ENCODE results near the gene HCLS1.

DNA sequence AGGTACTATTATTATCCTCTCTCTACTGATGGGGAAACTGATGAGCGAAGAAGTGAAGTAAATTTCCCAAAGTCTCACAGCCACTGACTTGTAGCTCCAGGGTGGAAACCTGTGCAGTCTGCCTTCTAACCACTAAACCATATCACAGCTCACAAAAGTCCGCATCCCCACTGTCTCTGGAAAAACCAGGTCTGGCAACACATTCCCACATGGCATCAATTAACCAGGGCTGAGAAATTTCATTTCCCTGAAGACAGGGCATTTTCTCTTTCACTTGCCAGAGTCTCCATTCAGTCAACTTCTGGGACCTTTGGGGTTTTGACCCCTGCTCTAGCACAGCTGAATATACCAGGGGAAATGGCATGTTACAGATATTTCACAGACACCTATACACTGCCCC, 41.0 kb downstream of the HCLS1 start:
- TF ChIP-seq HDAC6 (IDR thresholded peaks at IDR 0.05; ENCODE audit: low read depth, low read length), result no peak
- TF ChIP-seq, protein P1, sequence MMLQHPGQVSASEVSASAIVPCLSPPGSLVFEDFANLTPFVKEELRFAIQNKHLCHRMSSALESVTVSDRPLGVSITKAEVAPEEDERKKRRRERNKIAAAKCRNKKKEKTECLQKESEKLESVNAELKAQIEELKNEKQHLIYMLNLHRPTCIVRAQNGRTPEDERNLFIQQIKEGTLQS (IDR thresholded peaks at IDR 0.05), result no peak
- TF ChIP-seq, protein P1 (CRISPR knock-in tag; conservative IDR thresholded peaks at IDR 0.05), result no peak
- TF ChIP-seq, protein P2, sequence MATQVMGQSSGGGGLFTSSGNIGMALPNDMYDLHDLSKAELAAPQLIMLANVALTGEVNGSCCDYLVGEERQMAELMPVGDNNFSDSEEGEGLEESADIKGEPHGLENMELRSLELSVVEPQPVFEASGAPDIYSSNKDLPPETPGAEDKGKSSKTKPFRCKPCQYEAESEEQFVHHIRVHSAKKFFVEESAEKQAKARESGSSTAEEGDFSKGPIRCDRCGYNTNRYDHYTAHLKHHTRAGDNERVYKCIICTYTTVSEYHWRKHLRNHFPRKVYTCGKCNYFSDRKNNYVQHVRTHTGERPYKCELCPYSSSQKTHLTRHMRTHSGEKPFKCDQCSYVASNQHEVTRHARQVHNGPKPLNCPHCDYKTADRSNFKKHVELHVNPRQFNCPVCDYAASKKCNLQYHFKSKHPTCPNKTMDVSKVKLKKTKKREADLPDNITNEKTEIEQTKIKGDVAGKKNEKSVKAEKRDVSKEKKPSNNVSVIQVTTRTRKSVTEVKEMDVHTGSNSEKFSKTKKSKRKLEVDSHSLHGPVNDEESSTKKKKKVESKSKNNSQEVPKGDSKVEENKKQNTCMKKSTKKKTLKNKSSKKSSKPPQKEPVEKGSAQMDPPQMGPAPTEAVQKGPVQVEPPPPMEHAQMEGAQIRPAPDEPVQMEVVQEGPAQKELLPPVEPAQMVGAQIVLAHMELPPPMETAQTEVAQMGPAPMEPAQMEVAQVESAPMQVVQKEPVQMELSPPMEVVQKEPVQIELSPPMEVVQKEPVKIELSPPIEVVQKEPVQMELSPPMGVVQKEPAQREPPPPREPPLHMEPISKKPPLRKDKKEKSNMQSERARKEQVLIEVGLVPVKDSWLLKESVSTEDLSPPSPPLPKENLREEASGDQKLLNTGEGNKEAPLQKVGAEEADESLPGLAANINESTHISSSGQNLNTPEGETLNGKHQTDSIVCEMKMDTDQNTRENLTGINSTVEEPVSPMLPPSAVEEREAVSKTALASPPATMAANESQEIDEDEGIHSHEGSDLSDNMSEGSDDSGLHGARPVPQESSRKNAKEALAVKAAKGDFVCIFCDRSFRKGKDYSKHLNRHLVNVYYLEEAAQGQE (IDR thresholded peaks at IDR 0.05; ENCODE audit: borderline replicate concordance), result no peak
- TF ChIP-seq, protein P2 (CRISPR knock-in tag; IDR thresholded peaks at IDR 0.05; ENCODE audit: low read depth), result no peak
